SH-SY5Y (cell line): ENCODE measurements around the gene CPXM1.

Experiments
- GATA2 ChIP-seq: IDR thresholded peaks from 2 replicates; pipeline ENCODE4 v1.6.1; 2011; ENCODE audit warnings: mild to moderate bottlenecking, low read depth, low read length
- GATA3 ChIP-seq: IDR thresholded peaks from 2 replicates; pipeline ENCODE4 v1.6.1; 2011; ENCODE audit warnings: low read depth, mild to moderate bottlenecking, low read length, moderate library complexity

GRCh38 chr20:2780948-2781347 lies 19.5 kb downstream of the CPXM1 start:
- TF ChIP-seq GATA2 (no peak), GATA3 (no peak)
